Activated CD4-positive, alpha-beta T cell treated with anti-CD3 and anti-CD28 coated beads, Interleukin-2, amount 10 ng/mL, durations not matched to agents 7 days and 5 days (primary cell): ENCODE data around the gene GZMA. TPM values are rescaled to one million over a fixed set of nuclear protein-coding genes. Genes with fewer than 3 reads are reported as not detected.

ENCODE experiments used
- CTCF ChIA-PET: fragments of 350-600 bp; sonication (Branson Sonifier 250); formaldehyde crosslinking; loops from one replicate; lab custom pipeline; 2021; ENCODE audit warnings: antibody characterized with exemption; lab: Charles Lee
- POLR2A ChIA-PET: fragments of 350-600 bp; sonication (Branson Sonifier 250); formaldehyde crosslinking; loops from one replicate; lab custom pipeline; 2021; ENCODE audit warnings: antibody characterized with exemption; lab: Charles Lee
- DNase-seq: peaks from one replicate; pipeline ENCODE4 v3.0.0-alpha.2; 2020
- H3K27ac Mint-ChIP-seq: one replicate; pipeline ENCODE4 v1.8.0; 2021; ENCODE audit warnings: mild to moderate bottlenecking, moderate library complexity, mixed read lengths
- H3K27me3 Mint-ChIP-seq: one replicate; pipeline ENCODE4 v1.8.0; 2021; ENCODE audit warnings: mixed read lengths
- H3K36me3 Mint-ChIP-seq: one replicate; pipeline ENCODE4 v1.8.0; 2021; ENCODE audit warnings: low read depth, mixed read lengths
- H3K4me1 Mint-ChIP-seq: one replicate; pipeline ENCODE4 v1.8.0; 2021; ENCODE audit warnings: mixed read lengths
- H3K4me3 Mint-ChIP-seq: one replicate; pipeline ENCODE4 v1.8.0; 2021; ENCODE audit warnings: mild to moderate bottlenecking, moderate library complexity, mixed read lengths
- H3K9me3 Mint-ChIP-seq: one replicate; pipeline ENCODE4 v1.8.0; 2021; ENCODE audit warnings: mixed read lengths
- total RNA-seq, 2 experiments: library from RNA; stranded (reverse); gene quantifications; one replicate each; pipeline ENCODE4 v1.2.3, GENCODE V29; 2021

The GZMA gene
- total RNA-seq, 2 experiments from 2014 or later = 165 to 168 TPM

- CTCF ChIA-PET = no interaction called here
- H3K27me3 Mint-ChIP-seq = peaks cover 8% of the 10 kb centered on the region
- POLR2A ChIA-PET = no interaction called here
- H3K4me1 Mint-ChIP-seq = peaks cover 20% of the 10 kb centered on the region
- H3K27ac Mint-ChIP-seq = peak overlapping the region; percentile 0
- H3K4me3 Mint-ChIP-seq = no peak overlapping the region
- DNase-seq = no peak
- peaks cover 7% of the 10 kb centered on the region for H3K9me3 Mint-ChIP-seq
- H3K36me3 Mint-ChIP-seq = peaks cover 28% of the 10 kb centered on the region
Observed at GRCh38 chr5:55113327-55113726, 10.9 kb downstream of the GZMA start.

- H3K27ac Mint-ChIP-seq = no peak overlapping the region
Observed at GRCh38 chr5:55114061-55114460, 11.6 kb downstream of the GZMA start.

GRCh38 chr5:55123365-55123764, 20.9 kb downstream of the GZMA start:
- no peak overlapping the region for H3K4me3 Mint-ChIP-seq
- H3K4me1 Mint-ChIP-seq = no peaks in the 10 kb centered on the region
- POLR2A ChIA-PET = no interaction called here
- H3K27me3 Mint-ChIP-seq = peaks cover 8% of the 10 kb centered on the region
- CTCF ChIA-PET = interaction anchor here (1.1 kb wide), 1 partner anchor 15 kb away, joined by 3 read pairs; no protein-coding TSS in a partner anchor
- no peak overlapping the region for H3K27ac Mint-ChIP-seq
- H3K9me3 Mint-ChIP-seq = peaks cover 6% of the 10 kb centered on the region
- DNase-seq = no peak
- H3K36me3 Mint-ChIP-seq = peaks cover 5% of the 10 kb centered on the region

More at GRCh38 chr5:55114061-55114460, 11.6 kb downstream of the GZMA start:
- Mint-ChIP-seq H3K4me1 (peaks cover 19% of the 10 kb centered on the region), H3K9me3 (peaks cover 7% of the 10 kb centered on the region), H3K36me3 (peaks cover 21% of the 10 kb centered on the region), H3K27me3 (peaks cover 8% of the 10 kb centered on the region), H3K4me3 (no peak overlapping the region)
- no peak for DNase-seq
- POLR2A ChIA-PET = no interaction called here
- CTCF ChIA-PET = interaction anchor here (0.8 kb wide), 1 partner anchor 40 kb away, joined by 3 read pairs; no protein-coding TSS in a partner anchor

- ChIA-PET POLR2A (interaction anchor here (0.6 kb wide), 1 partner anchor 9 kb away, joined by 4 read pairs; no protein-coding TSS in a partner anchor), CTCF (interaction anchor here (0.7 kb wide), 1 partner anchor 825 kb away, joined by 3 read pairs; no protein-coding TSS in a partner anchor)
- H3K4me3 Mint-ChIP-seq = no peak overlapping the region
- H3K36me3 Mint-ChIP-seq = peaks cover 21% of the 10 kb centered on the region
- H3K27ac Mint-ChIP-seq = peak overlapping the region; percentile 31
- peaks cover 17% of the 10 kb centered on the region for H3K4me1 Mint-ChIP-seq
- H3K9me3 Mint-ChIP-seq = peaks cover 28% of the 10 kb centered on the region
- H3K27me3 Mint-ChIP-seq = peaks cover 22% of the 10 kb centered on the region
- DNase-seq = peak; percentile 27
Observed at GRCh38 chr5:55134053-55134722, 31.7 kb downstream of the GZMA start.

GRCh38 chr5:55136521-55136920, 34.1 kb downstream of the GZMA start:
- H3K4me3 Mint-ChIP-seq = no peak overlapping the region
- POLR2A ChIA-PET = no interaction called here

GRCh38 chr5:55140908-55141665, 38.6 kb downstream of the GZMA start:
- H3K9me3 Mint-ChIP-seq = peaks cover 3% of the 10 kb centered on the region
- POLR2A ChIA-PET = no interaction called here
- CTCF ChIA-PET = interaction anchor here (0.9 to 1.7 kb wide), 6 partner anchors 10 to 236 kb away, joined by 3 to 7 read pairs (median 4); no protein-coding TSS in a partner anchor
- H3K4me3 Mint-ChIP-seq = no peak overlapping the region
- H3K27me3 Mint-ChIP-seq = peaks cover 30% of the 10 kb centered on the region
- no peak overlapping the region for H3K27ac Mint-ChIP-seq
- H3K36me3 Mint-ChIP-seq = peaks cover 11% of the 10 kb centered on the region
- peaks cover 41% of the 10 kb centered on the region for H3K4me1 Mint-ChIP-seq
- no peak for DNase-seq

More at GRCh38 chr5:55136521-55136920, 34.1 kb downstream of the GZMA start:
- Mint-ChIP-seq H3K9me3 (peaks cover 15% of the 10 kb centered on the region), H3K36me3 (peaks cover 7% of the 10 kb centered on the region), H3K27ac (no peak overlapping the region), H3K27me3 (peaks cover 16% of the 10 kb centered on the region), H3K4me1 (peaks cover 26% of the 10 kb centered on the region)
- CTCF ChIA-PET = interaction anchor here (1.3 to 1.6 kb wide), 3 partner anchors 9 to 152 kb away, joined by 3 to 5 read pairs (median 3); no protein-coding TSS in a partner anchor
- DNase-seq = no peak

GRCh38 chr5:55141945-55142690, 39.7 kb downstream of the GZMA start:
- Mint-ChIP-seq H3K4me1 (peaks cover 47% of the 10 kb centered on the region), H3K27ac (peak overlapping the region; percentile 63), H3K27me3 (peaks cover 30% of the 10 kb centered on the region), H3K9me3 (peaks cover 4% of the 10 kb centered on the region), H3K36me3 (peaks cover 16% of the 10 kb centered on the region), H3K4me3 (no peak overlapping the region)
- ChIA-PET CTCF (interaction anchor here (0.7 to 1.7 kb wide), 7 partner anchors 11 to 237 kb away, joined by 3 to 7 read pairs (median 3); no protein-coding TSS in a partner anchor), POLR2A (interaction anchor here (0.6 kb wide), 1 partner anchor 163 kb away, joined by 5 read pairs; no protein-coding TSS in a partner anchor)
- DNase-seq = peak; percentile 21

- DNase-seq = no peak
- Mint-ChIP-seq H3K9me3 (peaks cover 4% of the 10 kb centered on the region), H3K4me1 (peaks cover 47% of the 10 kb centered on the region), H3K27me3 (peaks cover 37% of the 10 kb centered on the region), H3K36me3 (peaks cover 16% of the 10 kb centered on the region), H3K27ac (no peak overlapping the region), H3K4me3 (no peak overlapping the region)
- ChIA-PET CTCF (interaction anchor here (0.6 to 1.0 kb wide), 2 partner anchors 106 to 237 kb away, joined by 3 read pairs; no protein-coding TSS in a partner anchor), POLR2A (interaction anchor here (0.7 to 0.8 kb wide), 2 partner anchors 9 to 196 kb away, joined by 4 read pairs; no protein-coding TSS in a partner anchor)
Observed at GRCh38 chr5:55143624-55144023, 41.2 kb downstream of the GZMA start.

- ChIA-PET POLR2A (no interaction called here), CTCF (interaction anchor here (0.6 to 1.8 kb wide), 18 partner anchors 13 to 629 kb away, joined by 3 to 10 read pairs (median 4); partner anchors contain the start of genes GPX8, GZMA and SNX18)
- Mint-ChIP-seq H3K9me3 (peaks cover 4% of the 10 kb centered on the region), H3K27me3 (peaks cover 45% of the 10 kb centered on the region), H3K27ac (peak overlapping the region; percentile 43), H3K4me3 (peak overlapping the region; percentile 4), H3K36me3 (peaks cover 16% of the 10 kb centered on the region), H3K4me1 (peaks cover 42% of the 10 kb centered on the region)
- DNase-seq = no peak
Observed at GRCh38 chr5:55146080-55146479, 43.6 kb downstream of the GZMA start.

GRCh38 chr5:55146543-55147151, 44.2 kb downstream of the GZMA start:
- ChIA-PET CTCF (interaction anchor here (0.6 to 1.8 kb wide), 19 partner anchors 13 to 629 kb away, joined by 3 to 10 read pairs (median 3); partner anchors contain the start of genes GPX8, GZMA and SNX18), POLR2A (no interaction called here)
- Mint-ChIP-seq H3K9me3 (peaks cover 4% of the 10 kb centered on the region), H3K4me1 (peaks cover 36% of the 10 kb centered on the region), H3K27ac (peak overlapping the region; percentile 43), H3K27me3 (peaks cover 48% of the 10 kb centered on the region), H3K36me3 (peaks cover 16% of the 10 kb centered on the region), H3K4me3 (peak overlapping the region; percentile 4)
- DNase-seq = peak; percentile 91

GRCh38 chr5:55149308-55149795, 46.9 kb downstream of the GZMA start:
- POLR2A ChIA-PET = no interaction called here
- Mint-ChIP-seq H3K27ac (no peak overlapping the region), H3K9me3 (peaks cover 4% of the 10 kb centered on the region), H3K36me3 (peaks cover 12% of the 10 kb centered on the region), H3K4me1 (peaks cover 21% of the 10 kb centered on the region), H3K4me3 (no peak overlapping the region), H3K27me3 (peaks cover 54% of the 10 kb centered on the region)
- no peak for DNase-seq
- CTCF ChIA-PET = no interaction called here
